SK-N-SH (cell line): ENCODE data around the gene ELMOD2.

Experiments
- CTCF ChIP-seq: fragments of 200-600 bp; sonication (generic); IDR thresholded peaks from 2 replicates; pipeline ENCODE4 v1.6.1; 2017; ENCODE audit warnings: antibody characterized with exemption, mild to moderate bottlenecking, moderate library complexity
- EZH2phosphoT487 ChIP-seq: fragments of 200-600 bp; sonication (generic); IDR thresholded peaks from 2 replicates; pipeline ENCODE4 v1.6.1; 2017; ENCODE audit warnings: low read depth, mixed run types, mild to moderate bottlenecking, antibody characterized with exemption, moderate library complexity, borderline replicate concordance
- FOXJ3 ChIP-seq: sonication (generic); formaldehyde crosslinking; IDR thresholded peaks from 2 replicates; pipeline ENCODE4 v1.5.1; 2020; ENCODE audit warnings: mild to moderate bottlenecking, missing genetic modification reagents
- GABPA ChIP-seq: IDR thresholded peaks from 2 replicates; pipeline ENCODE4 v1.4.0; 2012; ENCODE audit warnings: low read depth, mild to moderate bottlenecking
- IRF3 ChIP-seq: fragments of 150-350 bp; IDR thresholded peaks from 2 replicates; pipeline ENCODE4 v1.6.1; 2016; ENCODE audit warnings: mild to moderate bottlenecking, low read depth, low read length
- MAX ChIP-seq: IDR thresholded peaks from 2 replicates; pipeline ENCODE4 v1.4.0; 2012; ENCODE audit warnings: low read depth
- PBX3 ChIP-seq: IDR thresholded peaks from 2 replicates; pipeline ENCODE4; 2012
- POLR2AphosphoS5 ChIP-seq: IDR thresholded peaks from 2 replicates; pipeline ENCODE4 v1.6.1; 2012; ENCODE audit warnings: low read depth, low read length
- RAD21 ChIP-seq: IDR thresholded peaks from 2 replicates; pipeline ENCODE4 v1.6.1; 2012; ENCODE audit warnings: mild to moderate bottlenecking, low read length
- TCF12 ChIP-seq: IDR thresholded peaks from 2 replicates; pipeline ENCODE4 v1.4.0; 2012
- TEAD4 ChIP-seq: IDR thresholded peaks from 2 replicates; pipeline ENCODE4 v1.4.0; 2012; ENCODE audit warnings: mild to moderate bottlenecking, borderline replicate concordance; ENCODE audit not compliant: insufficient read depth
- USF1 ChIP-seq: IDR thresholded peaks from 2 replicates; pipeline ENCODE4 v1.4.0; 2012; ENCODE audit warnings: low read depth, borderline replicate concordance
- YY1 ChIP-seq: IDR thresholded peaks from 2 replicates; pipeline ENCODE4 v1.4.0; 2012; ENCODE audit warnings: low read depth, mild to moderate bottlenecking

- no peak for TF ChIP-seq CTCF
- no peak for TF ChIP-seq TCF12
- TF ChIP-seq GABPA, result no peak
- TF ChIP-seq MAX, result no peak
- no peak for TF ChIP-seq POLR2AphosphoS5
- TF ChIP-seq RAD21, result no peak
- no peak for TF ChIP-seq FOXJ3 (CRISPR knock-in tag)
- no peak for TF ChIP-seq TEAD4
- TF ChIP-seq USF1, result no peak
- no peak for TF ChIP-seq IRF3
- TF ChIP-seq YY1, result no peak
- TF ChIP-seq EZH2phosphoT487, result no peak
- no peak for TF ChIP-seq PBX3
These were observed 35.7 kb downstream of the ELMOD2 start for GRCh38 chr4:140559696-140560095.
